Activated CD8-positive, alpha-beta memory T cell treated with anti-CD3 and anti-CD28 coated beads for 48 hours (primary cell): ENCODE measurements around the gene DNAH3.
"Not testable (repeated sequence)": the region's sequence is repeated elsewhere in the genome, so short reads cannot be mapped to it uniquely, and the experiment has no call there.

Source experiments
- DNase-seq, 3 experiments: peaks; one replicate each; pipeline ENCODE4 v3.0.0-alpha.2; 2020; ENCODE audit warnings: low read depth in 2 of 3, low spot score in 2 of 3

The DNAH3 gene

GRCh38 chr16:21023509-21024202, 127.0 kb downstream of the DNAH3 start:
- DNase-seq: no peak

DNA sequence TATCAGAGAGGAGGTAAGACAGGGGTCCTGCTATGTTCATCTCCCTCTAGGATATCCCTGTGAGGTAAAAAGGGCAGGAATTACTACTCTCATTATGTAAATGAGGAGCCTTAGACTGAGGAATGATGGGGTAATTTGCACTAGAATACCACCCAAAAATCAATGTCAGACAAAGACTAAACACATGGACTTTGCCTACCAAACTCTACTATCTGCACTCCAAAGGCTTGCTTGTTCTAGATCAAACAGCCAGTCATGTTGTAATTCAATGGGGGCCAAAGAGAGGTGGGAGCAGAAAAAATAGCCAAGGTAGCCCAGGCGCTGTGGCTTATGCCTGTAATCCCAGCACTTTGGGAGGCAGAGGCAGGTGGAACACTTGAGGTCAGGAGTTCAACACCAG, 129.3 kb downstream of the DNAH3 start:
- no peak for DNase-seq

DNA sequence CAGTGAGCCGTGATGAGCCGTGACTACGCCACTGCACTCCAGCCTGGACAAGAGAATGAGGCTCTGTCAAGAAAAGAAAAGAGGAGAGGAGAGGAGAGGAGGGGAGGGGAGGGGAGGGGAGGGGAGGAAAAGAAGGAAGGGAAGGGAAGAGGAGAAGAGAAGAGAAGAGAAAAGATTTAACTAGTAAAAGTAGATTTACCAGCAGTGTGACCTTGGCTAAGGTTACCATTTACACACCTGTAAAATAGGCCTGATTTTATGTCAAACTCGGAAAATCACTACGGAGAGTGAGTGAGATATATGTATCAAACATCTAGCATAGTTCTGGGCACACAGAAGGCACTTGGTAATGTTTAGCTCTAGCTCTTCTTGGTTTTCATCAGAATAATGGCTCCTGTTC, 140.8 kb downstream of the DNAH3 start:
- no peak for DNase-seq

DNA sequence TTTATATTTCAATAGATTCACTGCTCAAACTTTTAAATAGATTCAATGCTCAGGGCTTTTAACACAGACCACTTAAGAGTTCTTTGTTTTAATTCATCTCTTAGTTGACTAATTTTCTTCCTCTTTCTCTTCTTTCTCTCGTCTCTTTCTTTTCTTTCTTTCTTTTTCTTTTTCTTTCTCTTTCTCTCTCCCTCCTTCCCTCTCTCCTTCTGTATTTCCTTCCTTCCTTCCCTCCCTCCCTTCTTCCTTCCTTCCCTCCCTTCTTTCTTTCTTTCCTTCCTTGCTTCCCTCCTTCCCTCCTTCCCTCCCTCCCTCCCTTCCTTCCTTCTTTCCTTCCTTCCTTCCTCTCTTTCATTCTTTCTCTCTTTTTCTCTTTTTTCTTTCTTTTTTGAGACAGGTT, 145.6 kb downstream of the DNAH3 start:
- no peak for DNase-seq

DNA sequence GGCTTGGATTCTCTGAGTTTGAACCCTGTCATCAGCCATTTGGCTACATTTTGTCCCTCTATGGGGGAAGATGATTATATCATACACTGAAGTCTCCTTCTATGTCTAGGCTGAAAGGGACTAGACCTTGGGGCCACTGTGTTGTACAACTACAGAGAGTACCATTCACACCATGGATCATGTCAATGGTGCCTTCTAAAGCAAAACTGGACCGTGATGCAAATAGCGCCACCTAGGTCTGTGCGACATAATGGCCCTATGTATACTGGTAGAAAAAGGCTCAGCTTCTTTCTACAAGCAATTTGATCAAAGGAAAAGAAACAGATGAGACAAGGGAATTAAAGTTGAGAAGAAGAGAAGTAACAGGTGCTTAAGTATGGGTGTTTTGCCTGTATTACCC, 149.4 kb downstream of the DNAH3 start:
- no peak for DNase-seq

DNA sequence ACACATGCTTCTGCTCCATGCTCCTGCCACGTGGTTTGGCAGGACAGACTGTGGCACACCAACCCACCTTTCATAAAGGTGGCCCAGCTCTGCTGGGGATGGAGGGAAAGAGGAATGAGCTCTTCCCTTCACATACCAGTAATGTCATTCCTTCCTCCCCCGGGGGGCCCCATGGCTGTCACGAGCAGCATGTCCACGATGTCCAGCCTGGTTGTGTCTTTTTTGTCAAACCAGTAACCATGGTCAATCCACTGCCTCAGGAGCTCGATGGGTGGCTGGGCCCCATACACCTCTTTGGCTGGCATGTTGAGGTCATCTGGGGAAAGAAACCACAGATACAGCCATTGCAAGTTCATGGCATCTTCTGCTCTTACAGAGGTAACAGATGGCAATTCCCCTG, 153.5 kb downstream of the DNAH3 start:
- no peak for DNase-seq

GRCh38 chr16:20995711-20996110, 154.9 kb downstream of the DNAH3 start:
- DNase-seq: no peak

DNA sequence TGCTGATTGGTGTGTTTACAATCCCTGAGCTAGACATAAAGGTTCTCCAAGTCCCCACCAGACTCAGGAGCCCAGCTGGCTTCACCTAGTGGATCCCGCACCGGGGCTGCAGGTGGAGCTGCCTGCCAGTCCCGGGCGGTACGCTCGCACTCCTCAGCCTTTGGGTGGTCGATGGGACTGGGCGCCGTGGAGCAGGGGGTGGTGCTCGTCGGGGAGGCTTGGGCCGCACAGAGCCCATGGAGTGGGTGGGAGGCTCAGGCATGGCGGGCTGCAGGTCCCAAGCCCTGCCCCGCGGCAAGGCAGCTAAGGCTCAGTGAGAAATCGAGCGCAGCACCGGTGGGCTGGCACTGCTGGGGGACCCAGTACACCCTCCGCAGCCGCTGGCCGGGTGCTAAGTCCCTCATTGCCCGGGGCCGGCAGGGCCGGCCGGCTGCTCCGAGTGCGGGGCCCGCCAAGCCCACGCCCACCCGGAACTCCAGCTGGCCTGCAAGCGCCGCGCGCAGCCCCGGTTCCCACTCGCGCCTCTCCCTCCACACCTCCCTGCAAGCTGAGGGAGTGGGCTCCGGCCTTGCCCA, 161.1 kb downstream of the DNAH3 start:
- DNase-seq: not testable (repeated sequence)

GRCh38 chr16:20987049-20987448, 163.6 kb downstream of the DNAH3 start:
- DNase-seq: no peak

- DNase-seq: no peak
These were observed 166.6 kb downstream of the DNAH3 start for GRCh38 chr16:20984019-20984418.

DNA sequence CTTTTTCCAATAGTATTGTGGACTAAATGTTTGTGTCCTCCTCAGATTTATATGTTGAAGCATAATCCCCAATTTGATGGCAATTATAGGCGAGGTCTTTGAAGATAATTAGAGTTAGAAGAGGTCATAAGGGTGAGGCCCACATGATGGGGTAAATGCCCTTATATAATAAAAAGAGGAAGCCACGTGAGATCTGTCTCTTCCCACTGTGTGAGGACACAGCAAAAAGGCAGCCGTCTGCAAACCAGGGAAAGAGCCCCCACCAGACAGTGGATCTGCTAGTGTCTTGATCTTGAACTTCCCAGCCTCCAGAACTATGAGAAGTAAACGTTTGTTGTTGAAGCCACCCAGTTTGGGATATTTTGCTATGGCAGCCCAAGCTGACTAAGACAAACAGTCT, 174.1 kb downstream of the DNAH3 start:
- DNase-seq: no peak

DNA sequence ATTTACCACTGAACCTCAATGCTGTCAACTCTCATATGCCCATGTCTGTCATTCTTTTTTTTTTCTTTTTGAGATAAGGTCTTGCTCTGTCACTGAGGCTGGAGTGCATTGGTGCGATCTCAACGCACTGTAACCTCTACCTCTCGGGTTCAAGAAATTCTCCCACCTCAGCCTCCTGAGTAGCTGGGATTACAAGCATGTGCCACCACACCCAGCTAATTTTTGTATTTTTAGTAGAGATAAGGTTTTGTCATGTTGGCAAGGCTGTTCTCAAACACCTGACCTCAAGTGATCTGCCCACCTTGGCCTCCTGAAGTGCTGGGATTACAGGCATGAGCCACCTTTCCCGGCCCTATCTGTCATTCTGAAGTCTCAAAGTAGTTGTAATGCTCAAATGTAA, 177.4 kb downstream of the DNAH3 start:
- DNase-seq: not testable (repeated sequence)

GRCh38 chr16:20971401-20971800, 179.2 kb downstream of the DNAH3 start:
- DNase-seq: no peak

GRCh38 chr16:20969386-20969785, 181.3 kb downstream of the DNAH3 start:
- DNase-seq: no peak

DNA sequence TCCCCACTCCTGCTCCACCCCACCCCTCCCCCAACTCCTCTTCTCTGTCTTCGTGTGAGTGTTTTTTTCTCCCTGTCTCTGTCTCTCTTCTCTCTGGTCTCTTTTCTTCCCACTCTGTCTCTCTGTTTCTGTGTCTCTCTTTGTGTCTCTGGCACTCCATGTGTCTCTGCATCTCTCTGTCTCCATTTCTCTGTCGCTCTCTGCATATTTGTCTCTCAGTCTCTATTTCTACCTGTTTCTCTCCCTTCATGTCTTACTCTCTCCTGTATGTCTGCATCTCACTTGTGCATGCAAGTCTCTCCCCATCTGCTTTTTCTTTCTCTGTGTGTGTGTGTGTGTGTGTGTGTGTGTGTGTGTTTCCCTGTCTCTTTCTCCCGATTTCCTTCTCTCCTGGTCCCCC, 181.9 kb downstream of the DNAH3 start:
- DNase-seq: no peak

DNA sequence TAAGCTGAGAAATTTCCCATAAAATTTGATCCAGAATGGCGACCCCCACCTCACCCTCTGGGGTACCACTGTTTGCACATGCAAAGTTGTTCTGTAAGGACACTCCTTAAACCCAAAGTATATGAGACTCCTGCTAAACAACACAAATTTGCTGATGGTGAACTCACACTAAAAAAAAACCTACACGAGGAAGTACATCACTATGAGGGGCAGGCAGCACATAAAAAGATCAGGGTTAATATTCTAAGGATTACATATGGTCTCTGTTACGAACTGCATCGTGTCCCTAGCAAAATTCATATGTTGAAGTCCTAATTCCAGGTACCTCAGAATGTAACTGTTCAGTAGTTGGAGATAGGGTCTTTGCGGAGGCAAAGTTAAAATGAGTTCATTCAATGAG, 189.7 kb downstream of the DNAH3 start:
- DNase-seq: no peak

- no peak for DNase-seq
These were observed 193.5 kb downstream of the DNAH3 start for GRCh38 chr16:20957153-20957552.

DNA sequence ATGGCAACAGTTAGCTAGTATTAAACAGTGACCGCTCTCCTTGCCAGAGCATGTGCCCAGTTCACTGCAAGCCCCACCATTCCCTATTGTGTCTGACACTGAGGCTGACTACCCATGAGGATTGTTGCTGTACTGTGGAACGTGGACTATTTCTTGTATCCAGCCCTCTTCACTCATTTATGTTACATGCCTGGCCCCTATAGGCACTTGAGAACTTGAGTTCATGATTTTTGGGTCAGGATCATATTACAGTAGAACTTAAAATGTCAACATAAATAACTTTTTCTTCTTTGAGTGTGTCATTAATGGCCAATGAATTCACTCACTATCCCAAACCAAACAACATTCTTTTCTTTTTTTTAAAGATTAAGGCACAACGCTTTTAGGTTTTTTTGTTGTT, 194.3 kb downstream of the DNAH3 start:
- DNase-seq: no peak

DNA sequence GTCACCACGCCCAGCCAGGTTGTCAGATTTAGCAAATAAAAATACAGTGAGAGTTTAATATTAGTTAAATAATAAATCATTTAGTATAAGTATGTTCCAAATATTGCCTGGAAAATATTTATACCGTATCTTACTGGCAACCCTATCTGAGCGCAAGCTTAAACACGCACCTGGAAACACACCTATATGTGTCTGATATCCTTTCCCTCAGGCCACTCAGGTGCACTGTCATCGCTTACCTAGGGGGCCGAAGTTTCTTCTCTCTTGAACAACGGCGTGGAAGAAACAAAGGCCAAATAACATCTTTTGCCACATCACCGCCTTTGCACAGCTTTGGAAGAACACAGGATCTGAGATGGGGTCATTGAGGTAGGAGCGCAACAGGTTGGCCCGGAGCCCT, 196.1 kb downstream of the DNAH3 start:
- DNase-seq: no peak

GRCh38 chr16:20952139-20952920, 198.3 kb downstream of the DNAH3 start:
- no peak for DNase-seq

GRCh38 chr16:20950294-20950693, 200.4 kb downstream of the DNAH3 start:
- DNase-seq: no peak

DNA sequence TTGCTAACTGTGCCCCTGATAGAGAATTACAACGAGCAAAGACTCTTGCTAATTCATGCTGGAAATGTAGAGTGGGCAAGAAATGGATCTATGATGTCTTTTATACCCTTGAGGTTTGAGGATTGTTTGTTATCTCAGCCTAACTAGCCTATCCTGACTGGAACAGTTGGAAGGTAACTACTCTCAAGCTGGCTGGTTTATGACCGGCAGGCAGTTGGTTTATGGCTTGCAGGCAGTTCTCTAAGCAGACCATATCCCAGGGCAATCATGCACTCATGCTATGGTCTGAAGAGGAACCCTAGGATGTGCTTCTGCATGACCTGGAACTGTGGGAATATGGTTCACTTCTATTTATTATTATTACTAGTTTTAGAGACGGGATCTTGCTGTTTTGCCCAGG, 201.0 kb downstream of the DNAH3 start:
- DNase-seq: no peak
